Measurements from ENCODE around the gene PAGE3. TPM values are rescaled to one million over a fixed set of nuclear protein-coding genes. Genes with fewer than 3 reads are reported as not detected.

The PAGE3 gene, protein sequence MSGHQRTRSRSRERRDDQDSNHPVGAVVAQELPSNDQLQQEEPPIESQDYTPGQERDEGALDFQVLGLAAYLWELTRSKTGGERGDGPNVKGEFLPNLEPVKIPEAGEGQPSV
- not detected in 3 replicates for total RNA-seq (2021)
- not detected for Bru-seq, nascent RNA
- long read RNA-seq, experiment 1: 0 reads
- long read RNA-seq, experiment 2: 0 reads
- long read RNA-seq, experiment 3: 0 reads

DNA sequence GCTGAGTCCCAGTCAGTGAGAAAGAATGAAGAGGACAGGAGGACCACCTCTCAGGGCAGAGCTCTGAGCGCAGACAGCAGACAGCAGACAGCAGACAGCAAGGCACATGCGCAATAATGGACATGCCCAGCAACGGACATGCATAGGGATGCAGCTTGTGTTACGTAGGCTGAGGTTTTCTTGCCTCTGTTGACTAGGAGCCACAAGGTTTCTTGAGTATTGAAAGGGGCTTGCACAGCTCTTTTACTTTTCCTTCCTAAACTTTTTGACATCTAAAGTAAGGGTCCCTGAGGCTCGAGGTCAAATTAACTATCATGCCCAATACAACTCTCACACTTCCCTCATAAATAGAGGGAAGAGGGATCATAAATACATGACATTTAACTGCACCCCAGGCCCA lies at the start of gene PAGE3:
TSS of gene PAGE3 (minus strand) at position 101 of the 400 bp plus-strand sequence. CDS start 1,013 bp downstream, outside the sequence.
- Mint-ChIP-seq H3K4me1 (no peaks in the 10 kb centered on the region), H3K9me3 (peaks cover 8% of the 10 kb centered on the region; the same call in 1 of the 2 replicates), H3K27me3 (ENCODE audit: low read depth) (no peaks in the 10 kb centered on the region), H3K4me3 (no peak within 1 kb of the TSS), H3K27ac (no peak within 1 kb of the TSS), H3K36me3 (no peaks in the 10 kb centered on the region)
- CTCF ChIA-PET: no interaction called here
- DNase-seq (ENCODE audit: low spot score): no peak
- TF ChIP-seq NFE2L1 (CRISPR knock-in tag; IDR thresholded peaks at IDR 0.05) (no peak), TCF7 (CRISPR knock-in tag; IDR thresholded peaks at IDR 0.05; ENCODE audit: low read depth) (no peak)
- ATAC-seq: no peak
- POLR2A ChIA-PET: no interaction called here

DNA sequence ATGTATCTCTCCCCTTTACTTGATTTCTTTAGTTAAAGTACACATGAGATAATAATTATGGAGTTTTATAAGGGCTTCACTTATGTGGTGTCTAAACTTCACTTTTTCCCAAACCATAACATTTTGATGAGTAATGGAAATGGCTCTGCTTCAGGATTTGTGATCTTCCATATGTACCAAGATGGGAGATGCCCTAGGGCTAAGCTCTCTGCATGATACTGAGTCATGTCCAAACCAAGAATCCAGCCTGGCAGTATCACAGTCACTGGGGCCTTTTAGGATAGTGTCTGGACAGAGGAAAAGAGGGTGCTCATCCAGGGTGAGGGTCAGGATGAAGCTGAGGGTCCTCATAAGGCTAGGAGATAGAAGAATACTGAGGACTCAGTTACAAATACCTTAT lies 47.9 kb upstream of the PAGE3 start:
- Mint-ChIP-seq H3K27me3 (ENCODE audit: low read depth) (no peaks in the 10 kb centered on the region), H3K9me3 (peaks cover 53% of the 10 kb centered on the region), H3K36me3 (peaks cover 16% of the 10 kb centered on the region), H3K4me3 (no peak overlapping the region), H3K27ac (no peak overlapping the region), H3K4me1 (no peaks in the 10 kb centered on the region)
- TF ChIP-seq, protein P1, sequence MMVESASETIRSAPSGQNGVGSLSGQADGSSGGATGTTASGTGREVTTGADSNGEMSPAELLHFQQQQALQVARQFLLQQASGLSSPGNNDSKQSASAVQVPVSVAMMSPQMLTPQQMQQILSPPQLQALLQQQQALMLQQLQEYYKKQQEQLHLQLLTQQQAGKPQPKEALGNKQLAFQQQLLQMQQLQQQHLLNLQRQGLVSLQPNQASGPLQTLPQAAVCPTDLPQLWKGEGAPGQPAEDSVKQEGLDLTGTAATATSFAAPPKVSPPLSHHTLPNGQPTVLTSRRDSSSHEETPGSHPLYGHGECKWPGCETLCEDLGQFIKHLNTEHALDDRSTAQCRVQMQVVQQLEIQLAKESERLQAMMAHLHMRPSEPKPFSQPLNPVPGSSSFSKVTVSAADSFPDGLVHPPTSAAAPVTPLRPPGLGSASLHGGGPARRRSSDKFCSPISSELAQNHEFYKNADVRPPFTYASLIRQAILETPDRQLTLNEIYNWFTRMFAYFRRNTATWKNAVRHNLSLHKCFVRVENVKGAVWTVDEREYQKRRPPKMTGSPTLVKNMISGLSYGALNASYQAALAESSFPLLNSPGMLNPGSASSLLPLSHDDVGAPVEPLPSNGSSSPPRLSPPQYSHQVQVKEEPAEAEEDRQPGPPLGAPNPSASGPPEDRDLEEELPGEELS (CRISPR knock-in tag; IDR thresholded peaks at IDR 0.05): no peak
- TF ChIP-seq, protein P2, sequence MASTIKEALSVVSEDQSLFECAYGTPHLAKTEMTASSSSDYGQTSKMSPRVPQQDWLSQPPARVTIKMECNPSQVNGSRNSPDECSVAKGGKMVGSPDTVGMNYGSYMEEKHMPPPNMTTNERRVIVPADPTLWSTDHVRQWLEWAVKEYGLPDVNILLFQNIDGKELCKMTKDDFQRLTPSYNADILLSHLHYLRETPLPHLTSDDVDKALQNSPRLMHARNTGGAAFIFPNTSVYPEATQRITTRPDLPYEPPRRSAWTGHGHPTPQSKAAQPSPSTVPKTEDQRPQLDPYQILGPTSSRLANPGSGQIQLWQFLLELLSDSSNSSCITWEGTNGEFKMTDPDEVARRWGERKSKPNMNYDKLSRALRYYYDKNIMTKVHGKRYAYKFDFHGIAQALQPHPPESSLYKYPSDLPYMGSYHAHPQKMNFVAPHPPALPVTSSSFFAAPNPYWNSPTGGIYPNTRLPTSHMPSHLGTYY (CRISPR knock-in tag; IDR thresholded peaks at IDR 0.05): no peak
- TF ChIP-seq CREM (CRISPR knock-in tag; IDR thresholded peaks at IDR 0.05) (no peak), ATF1 (CRISPR knock-in tag; IDR thresholded peaks at IDR 0.05) (no peak), RELA (CRISPR knock-in tag; IDR thresholded peaks at IDR 0.05; ENCODE audit: borderline replicate concordance) (no peak), FOXP1 (CRISPR knock-in tag; IDR thresholded peaks at IDR 0.05; ENCODE audit: borderline replicate concordance) (no peak), SP1 (CRISPR knock-in tag; conservative IDR thresholded peaks at IDR 0.05) (no peak), SOX15 (CRISPR knock-in tag; IDR thresholded peaks at IDR 0.05) (no peak), FOXK1 (CRISPR knock-in tag; IDR thresholded peaks at IDR 0.05) (no peak), ZNF121 (CRISPR knock-in tag; IDR thresholded peaks at IDR 0.05) (no peak), SMAD4 (CRISPR knock-in tag; IDR thresholded peaks at IDR 0.05) (no peak), NFYB (CRISPR knock-in tag; conservative IDR thresholded peaks at IDR 0.05; ENCODE audit: low read depth) (no peak), EMX1 (CRISPR knock-in tag; IDR thresholded peaks at IDR 0.05) (no peak), MYBL2 (CRISPR knock-in tag; IDR thresholded peaks at IDR 0.05) (no peak), TEAD1 (CRISPR knock-in tag; IDR thresholded peaks at IDR 0.05) (no peak)
- TF ChIP-seq, protein P3, sequence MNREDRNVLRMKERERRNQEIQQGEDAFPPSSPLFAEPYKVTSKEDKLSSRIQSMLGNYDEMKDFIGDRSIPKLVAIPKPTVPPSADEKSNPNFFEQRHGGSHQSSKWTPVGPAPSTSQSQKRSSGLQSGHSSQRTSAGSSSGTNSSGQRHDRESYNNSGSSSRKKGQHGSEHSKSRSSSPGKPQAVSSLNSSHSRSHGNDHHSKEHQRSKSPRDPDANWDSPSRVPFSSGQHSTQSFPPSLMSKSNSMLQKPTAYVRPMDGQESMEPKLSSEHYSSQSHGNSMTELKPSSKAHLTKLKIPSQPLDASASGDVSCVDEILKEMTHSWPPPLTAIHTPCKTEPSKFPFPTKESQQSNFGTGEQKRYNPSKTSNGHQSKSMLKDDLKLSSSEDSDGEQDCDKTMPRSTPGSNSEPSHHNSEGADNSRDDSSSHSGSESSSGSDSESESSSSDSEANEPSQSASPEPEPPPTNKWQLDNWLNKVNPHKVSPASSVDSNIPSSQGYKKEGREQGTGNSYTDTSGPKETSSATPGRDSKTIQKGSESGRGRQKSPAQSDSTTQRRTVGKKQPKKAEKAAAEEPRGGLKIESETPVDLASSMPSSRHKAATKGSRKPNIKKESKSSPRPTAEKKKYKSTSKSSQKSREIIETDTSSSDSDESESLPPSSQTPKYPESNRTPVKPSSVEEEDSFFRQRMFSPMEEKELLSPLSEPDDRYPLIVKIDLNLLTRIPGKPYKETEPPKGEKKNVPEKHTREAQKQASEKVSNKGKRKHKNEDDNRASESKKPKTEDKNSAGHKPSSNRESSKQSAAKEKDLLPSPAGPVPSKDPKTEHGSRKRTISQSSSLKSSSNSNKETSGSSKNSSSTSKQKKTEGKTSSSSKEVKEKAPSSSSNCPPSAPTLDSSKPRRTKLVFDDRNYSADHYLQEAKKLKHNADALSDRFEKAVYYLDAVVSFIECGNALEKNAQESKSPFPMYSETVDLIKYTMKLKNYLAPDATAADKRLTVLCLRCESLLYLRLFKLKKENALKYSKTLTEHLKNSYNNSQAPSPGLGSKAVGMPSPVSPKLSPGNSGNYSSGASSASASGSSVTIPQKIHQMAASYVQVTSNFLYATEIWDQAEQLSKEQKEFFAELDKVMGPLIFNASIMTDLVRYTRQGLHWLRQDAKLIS (CRISPR knock-in tag; IDR thresholded peaks at IDR 0.05; ENCODE audit: borderline replicate concordance): no peak
- TF ChIP-seq, protein P4, sequence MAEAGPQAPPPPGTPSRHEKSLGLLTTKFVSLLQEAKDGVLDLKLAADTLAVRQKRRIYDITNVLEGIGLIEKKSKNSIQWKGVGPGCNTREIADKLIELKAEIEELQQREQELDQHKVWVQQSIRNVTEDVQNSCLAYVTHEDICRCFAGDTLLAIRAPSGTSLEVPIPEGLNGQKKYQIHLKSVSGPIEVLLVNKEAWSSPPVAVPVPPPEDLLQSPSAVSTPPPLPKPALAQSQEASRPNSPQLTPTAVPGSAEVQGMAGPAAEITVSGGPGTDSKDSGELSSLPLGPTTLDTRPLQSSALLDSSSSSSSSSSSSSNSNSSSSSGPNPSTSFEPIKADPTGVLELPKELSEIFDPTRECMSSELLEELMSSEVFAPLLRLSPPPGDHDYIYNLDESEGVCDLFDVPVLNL (CRISPR knock-in tag; IDR thresholded peaks at IDR 0.05; ENCODE audit: borderline replicate concordance, low read depth): no peak
- TF ChIP-seq, protein P5, sequence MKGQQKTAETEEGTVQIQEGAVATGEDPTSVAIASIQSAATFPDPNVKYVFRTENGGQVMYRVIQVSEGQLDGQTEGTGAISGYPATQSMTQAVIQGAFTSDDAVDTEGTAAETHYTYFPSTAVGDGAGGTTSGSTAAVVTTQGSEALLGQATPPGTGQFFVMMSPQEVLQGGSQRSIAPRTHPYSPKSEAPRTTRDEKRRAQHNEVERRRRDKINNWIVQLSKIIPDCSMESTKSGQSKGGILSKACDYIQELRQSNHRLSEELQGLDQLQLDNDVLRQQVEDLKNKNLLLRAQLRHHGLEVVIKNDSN (CRISPR knock-in tag; IDR thresholded peaks at IDR 0.05): no peak
- CTCF ChIA-PET: no interaction called here
- no peak for DNase-seq (ENCODE audit: low spot score)
- POLR2A ChIA-PET: no interaction called here
- no peak for ATAC-seq

Measured in WTC11 (cell line).